GM12878 (cell line): ENCODE data around the gene PGM3.

Experiments used
- RFX5 ChIP-seq: IDR thresholded peaks from 2 replicates; pipeline ENCODE4 v1.6.1; 2011; ENCODE audit warnings: low read depth, low read length, improper control_type of control experiment
- TF ChIP-seq, protein P1 (sequence below): fragments of 450-650 bp; IDR thresholded peaks from 2 replicates; pipeline ENCODE4 v1.6.1; 2017; ENCODE audit warnings: mild to moderate bottlenecking

DNA sequence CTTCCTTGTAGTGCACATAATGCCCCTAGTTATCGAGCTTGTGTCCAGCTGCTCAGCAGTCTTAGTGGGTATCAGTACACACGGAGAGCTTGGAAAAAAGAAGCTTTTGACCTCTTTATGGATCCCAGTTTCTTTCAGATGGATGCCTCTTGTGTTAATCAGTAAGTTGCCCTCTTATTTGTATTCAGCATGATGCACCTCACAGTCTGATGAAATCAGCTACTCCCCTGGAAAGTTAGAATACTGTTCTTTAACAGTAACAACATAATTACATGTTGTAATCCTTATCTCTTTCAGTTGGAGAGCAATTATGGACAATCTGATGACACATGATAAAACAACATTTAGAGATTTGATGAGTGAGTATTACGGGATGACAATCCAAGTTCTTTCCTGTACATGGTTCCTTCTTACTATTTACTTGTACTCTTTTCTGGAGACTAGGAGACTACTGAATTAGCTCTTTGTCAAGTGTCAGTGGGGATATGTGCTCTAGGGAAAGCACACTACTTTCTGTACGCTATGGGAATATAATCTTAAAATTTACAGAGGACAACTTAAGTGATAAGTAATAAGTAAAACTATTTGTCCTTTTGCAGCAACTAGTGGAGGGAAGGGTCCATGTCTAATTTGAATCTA is 39.1 kb downstream of the PGM3 start:
- no peak for TF ChIP-seq RFX5
- TF ChIP-seq, protein P1, sequence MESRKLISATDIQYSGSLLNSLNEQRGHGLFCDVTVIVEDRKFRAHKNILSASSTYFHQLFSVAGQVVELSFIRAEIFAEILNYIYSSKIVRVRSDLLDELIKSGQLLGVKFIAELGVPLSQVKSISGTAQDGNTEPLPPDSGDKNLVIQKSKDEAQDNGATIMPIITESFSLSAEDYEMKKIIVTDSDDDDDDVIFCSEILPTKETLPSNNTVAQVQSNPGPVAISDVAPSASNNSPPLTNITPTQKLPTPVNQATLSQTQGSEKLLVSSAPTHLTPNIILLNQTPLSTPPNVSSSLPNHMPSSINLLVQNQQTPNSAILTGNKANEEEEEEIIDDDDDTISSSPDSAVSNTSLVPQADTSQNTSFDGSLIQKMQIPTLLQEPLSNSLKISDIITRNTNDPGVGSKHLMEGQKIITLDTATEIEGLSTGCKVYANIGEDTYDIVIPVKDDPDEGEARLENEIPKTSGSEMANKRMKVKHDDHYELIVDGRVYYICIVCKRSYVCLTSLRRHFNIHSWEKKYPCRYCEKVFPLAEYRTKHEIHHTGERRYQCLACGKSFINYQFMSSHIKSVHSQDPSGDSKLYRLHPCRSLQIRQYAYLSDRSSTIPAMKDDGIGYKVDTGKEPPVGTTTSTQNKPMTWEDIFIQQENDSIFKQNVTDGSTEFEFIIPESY = no peak
